ENCODE results near the gene CALM1. TPM values are rescaled to one million over a fixed set of nuclear protein-coding genes. Genes with fewer than 3 reads are reported as not detected.

The CALM1 gene
- total RNA-seq, 1 donor from 2014 or later = 634 TPM

DNA sequence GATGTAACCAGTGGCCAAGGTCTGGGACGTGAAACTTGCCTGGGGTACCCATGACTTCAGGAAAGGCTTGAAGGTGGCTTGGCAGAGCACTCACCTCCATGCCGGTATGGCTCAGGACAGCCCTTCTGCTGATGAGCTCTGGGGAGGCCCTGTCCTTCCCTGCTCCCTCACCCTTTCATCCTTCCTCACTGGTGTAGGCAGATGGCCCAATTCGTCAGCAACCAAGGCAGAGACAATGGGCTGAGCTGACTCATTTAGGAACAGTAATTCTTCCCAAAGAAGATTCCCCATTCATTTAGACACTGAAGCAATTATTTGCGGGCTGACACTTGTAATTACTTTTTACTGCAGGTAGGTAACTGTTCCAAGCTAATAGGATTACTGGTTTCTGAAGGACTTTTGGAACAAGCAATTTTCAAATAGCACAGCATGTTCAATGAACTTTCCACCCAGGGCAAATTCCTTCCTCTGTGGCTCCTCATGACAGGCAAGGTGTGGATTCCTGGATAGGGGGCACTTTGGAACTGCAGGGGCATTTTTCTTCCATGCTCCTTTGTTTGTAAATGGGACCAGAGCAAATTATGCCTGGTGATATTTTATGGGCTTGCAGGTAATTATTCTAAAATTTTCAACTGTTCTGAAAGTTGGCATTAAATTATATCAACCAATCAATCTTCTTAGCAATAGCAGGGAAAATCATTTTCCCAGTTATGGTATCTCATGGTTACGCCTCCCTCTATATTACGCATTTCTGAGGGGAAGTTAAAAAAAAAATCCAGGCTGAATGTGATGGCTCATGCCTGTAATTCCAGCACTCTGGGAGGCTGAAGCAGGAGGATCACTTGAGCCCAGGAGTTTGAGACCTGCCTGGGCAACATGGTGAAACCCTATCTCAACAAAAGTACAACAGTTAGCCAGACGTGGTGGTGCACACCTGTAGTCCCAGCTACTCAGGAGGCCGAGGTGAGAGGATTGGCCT lies 41.0 kb upstream of the CALM1 start:
- H3K36me3 Mint-ChIP-seq (ENCODE audit: low read depth, unreplicated experiment) = no peaks in the 10 kb centered on the region
- TF ChIP-seq, protein P1, sequence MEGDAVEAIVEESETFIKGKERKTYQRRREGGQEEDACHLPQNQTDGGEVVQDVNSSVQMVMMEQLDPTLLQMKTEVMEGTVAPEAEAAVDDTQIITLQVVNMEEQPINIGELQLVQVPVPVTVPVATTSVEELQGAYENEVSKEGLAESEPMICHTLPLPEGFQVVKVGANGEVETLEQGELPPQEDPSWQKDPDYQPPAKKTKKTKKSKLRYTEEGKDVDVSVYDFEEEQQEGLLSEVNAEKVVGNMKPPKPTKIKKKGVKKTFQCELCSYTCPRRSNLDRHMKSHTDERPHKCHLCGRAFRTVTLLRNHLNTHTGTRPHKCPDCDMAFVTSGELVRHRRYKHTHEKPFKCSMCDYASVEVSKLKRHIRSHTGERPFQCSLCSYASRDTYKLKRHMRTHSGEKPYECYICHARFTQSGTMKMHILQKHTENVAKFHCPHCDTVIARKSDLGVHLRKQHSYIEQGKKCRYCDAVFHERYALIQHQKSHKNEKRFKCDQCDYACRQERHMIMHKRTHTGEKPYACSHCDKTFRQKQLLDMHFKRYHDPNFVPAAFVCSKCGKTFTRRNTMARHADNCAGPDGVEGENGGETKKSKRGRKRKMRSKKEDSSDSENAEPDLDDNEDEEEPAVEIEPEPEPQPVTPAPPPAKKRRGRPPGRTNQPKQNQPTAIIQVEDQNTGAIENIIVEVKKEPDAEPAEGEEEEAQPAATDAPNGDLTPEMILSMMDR (IDR thresholded peaks at IDR 0.05; ENCODE audit: unreplicated experiment) = no peak
- no peaks in the 10 kb centered on the region for H3K4me1 Mint-ChIP-seq (ENCODE audit: unreplicated experiment)
- no peaks in the 10 kb centered on the region for H3K9me3 Mint-ChIP-seq (ENCODE audit: unreplicated experiment)
- no peak overlapping the region for H3K4me3 Mint-ChIP-seq (ENCODE audit: unreplicated experiment)
- peaks cover 2% of the 10 kb centered on the region for H3K27me3 Mint-ChIP-seq (ENCODE audit: unreplicated experiment)
- DNase-seq (ENCODE audit: low spot score) = no peak
- H3K27ac Mint-ChIP-seq (ENCODE audit: unreplicated experiment) = no peak overlapping the region

GRCh38 chr14:90356925-90357324 lies 39.9 kb upstream of the CALM1 start:
- H3K4me1 Mint-ChIP-seq (ENCODE audit: unreplicated experiment) = no peaks in the 10 kb centered on the region
- H3K27ac Mint-ChIP-seq (ENCODE audit: unreplicated experiment) = no peak overlapping the region
- H3K36me3 Mint-ChIP-seq (ENCODE audit: low read depth, unreplicated experiment) = no peaks in the 10 kb centered on the region
- no peak overlapping the region for H3K4me3 Mint-ChIP-seq (ENCODE audit: unreplicated experiment)
- TF ChIP-seq, protein P1 (IDR thresholded peaks at IDR 0.05; ENCODE audit: unreplicated experiment) = no peak
- H3K27me3 Mint-ChIP-seq (ENCODE audit: unreplicated experiment) = peaks cover 2% of the 10 kb centered on the region
- no peaks in the 10 kb centered on the region for H3K9me3 Mint-ChIP-seq (ENCODE audit: unreplicated experiment)
- DNase-seq (ENCODE audit: low spot score) = no peak

GRCh38 chr14:90358359-90358758 lies 38.5 kb upstream of the CALM1 start:
- Mint-ChIP-seq H3K27me3 (ENCODE audit: unreplicated experiment) (peaks cover 2% of the 10 kb centered on the region), H3K36me3 (ENCODE audit: low read depth, unreplicated experiment) (no peaks in the 10 kb centered on the region), H3K9me3 (ENCODE audit: unreplicated experiment) (no peaks in the 10 kb centered on the region), H3K4me1 (ENCODE audit: unreplicated experiment) (no peaks in the 10 kb centered on the region), H3K4me3 (ENCODE audit: unreplicated experiment) (no peak overlapping the region), H3K27ac (ENCODE audit: unreplicated experiment) (no peak overlapping the region)
- TF ChIP-seq, protein P1 (IDR thresholded peaks at IDR 0.05; ENCODE audit: unreplicated experiment) = no peak
- no peak for DNase-seq (ENCODE audit: low spot score)

- DNase-seq (ENCODE audit: low spot score) = no peak
- Mint-ChIP-seq H3K27me3 (ENCODE audit: unreplicated experiment) (no peaks in the 10 kb centered on the region), H3K27ac (ENCODE audit: unreplicated experiment) (no peak overlapping the region), H3K4me3 (ENCODE audit: unreplicated experiment) (no peak overlapping the region), H3K4me1 (ENCODE audit: unreplicated experiment) (no peaks in the 10 kb centered on the region), H3K36me3 (ENCODE audit: low read depth, unreplicated experiment) (no peaks in the 10 kb centered on the region), H3K9me3 (ENCODE audit: unreplicated experiment) (no peaks in the 10 kb centered on the region)
- TF ChIP-seq, protein P1 (IDR thresholded peaks at IDR 0.05; ENCODE audit: unreplicated experiment) = no peak
Measured at GRCh38 chr14:90361865-90362557, 34.8 kb upstream of the CALM1 start.

DNA sequence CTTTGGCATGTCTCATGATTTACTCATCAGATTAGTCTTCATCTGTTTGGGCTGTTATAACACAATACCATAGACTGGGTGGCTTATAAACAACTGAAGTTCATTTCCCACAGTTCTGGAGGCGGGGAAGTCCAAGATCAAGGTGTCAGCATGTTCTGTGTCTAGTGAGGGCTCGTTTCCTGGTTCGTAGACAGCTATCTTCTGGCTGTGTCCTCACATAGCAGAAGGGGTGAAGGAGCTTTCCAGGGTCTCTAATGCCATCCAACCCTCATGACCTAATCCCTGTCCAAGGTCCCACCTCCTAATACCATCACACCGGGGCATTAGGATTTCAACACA lies 34.3 kb upstream of the CALM1 start:
- no peak overlapping the region for H3K4me3 Mint-ChIP-seq (ENCODE audit: unreplicated experiment)
- no peaks in the 10 kb centered on the region for H3K9me3 Mint-ChIP-seq (ENCODE audit: unreplicated experiment)
- H3K4me1 Mint-ChIP-seq (ENCODE audit: unreplicated experiment) = no peaks in the 10 kb centered on the region
- H3K27me3 Mint-ChIP-seq (ENCODE audit: unreplicated experiment) = no peaks in the 10 kb centered on the region
- TF ChIP-seq, protein P1 (IDR thresholded peaks at IDR 0.05; ENCODE audit: unreplicated experiment) = no peak
- H3K27ac Mint-ChIP-seq (ENCODE audit: unreplicated experiment) = no peak overlapping the region
- no peak for DNase-seq (ENCODE audit: low spot score)
- no peaks in the 10 kb centered on the region for H3K36me3 Mint-ChIP-seq (ENCODE audit: low read depth, unreplicated experiment)
